Upper lobe of right lung (tissue), 1 donor: ENCODE data around the gene MCTP1. TPM values are rescaled to one million over a fixed set of nuclear protein-coding genes. Genes with fewer than 3 reads are reported as not detected.

ENCODE experiments used
- ATAC-seq: fragments of 200-7000 bp; cut with Tn5 transposase; one replicate; pipeline ENCODE4 v1.9.1; 2020; ENCODE audit warnings: mild to moderate bottlenecking, moderate library complexity
- DNase-seq: peaks from one replicate; pipeline ENCODE4 v3.0.0-alpha.2; 2020
- H3K27ac ChIP-seq: fragments of 200-600 bp; one replicate; pipeline ENCODE4 v1.8.0; 2022
- H3K27me3 ChIP-seq: fragments of 200-600 bp; one replicate; pipeline ENCODE4 v1.8.0; 2022; ENCODE audit warnings: mild to moderate bottlenecking
- H3K36me3 ChIP-seq: fragments of 200-600 bp; one replicate; pipeline ENCODE4 v1.8.0; 2022
- H3K4me1 ChIP-seq: fragments of 200-600 bp; one replicate; pipeline ENCODE4 v1.8.0; 2022
- H3K4me3 ChIP-seq: fragments of 200-600 bp; one replicate; pipeline ENCODE4 v1.8.0; 2022; ENCODE audit warnings: mild to moderate bottlenecking
- H3K9me3 ChIP-seq: fragments of 200-600 bp; one replicate; pipeline ENCODE4 v1.8.0; 2022
- intact Hi-C: fragments of 100-400 bp; cut with DNase I; formaldehyde crosslinking; loops from one replicate; pipeline ENCODE4 v1.11.0; 2022
- total RNA-seq: library from RNA; stranded (reverse); fragmentation: NEBNext Ultra II Directional; extraction: Animal tissue kit (Norgen Biotek cat#: 25700); gene quantifications from one replicate; pipeline ENCODE4 v1.2.1, GENCODE V29; 2021
- TF ChIP-seq, protein P1 (sequence below): fragments of 200-600 bp; IDR thresholded peaks from one replicate; pipeline ENCODE4 v1.8.0; 2022; ENCODE audit warnings: antibody characterized with exemption
- donor health status: DM: no; HTN: yes; CAD: no; lungs with severe emphysema.

The MCTP1 gene
- total RNA-seq, 1 donor from 2014 or later: 40.7 TPM

DNA sequence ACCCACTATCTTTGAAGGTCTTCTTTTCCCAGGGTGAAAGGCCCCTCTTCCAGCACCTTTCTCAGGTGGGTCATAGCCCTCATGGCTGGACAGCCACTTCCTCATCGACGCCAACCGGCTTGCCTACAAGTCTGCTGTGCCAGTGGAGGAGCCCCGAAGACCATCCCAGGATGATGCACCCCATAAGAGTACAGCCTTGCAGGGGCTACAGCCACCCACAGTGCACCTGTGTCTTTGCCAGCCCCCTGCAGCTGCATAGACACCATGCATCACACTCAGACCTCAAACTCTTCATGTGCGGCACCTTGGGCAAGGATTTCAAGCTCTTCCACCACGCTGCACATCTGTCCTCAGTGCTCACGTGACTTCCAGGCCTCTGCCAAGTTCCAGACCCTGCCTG, 493.1 kb downstream of the MCTP1 start:
- Histone ChIP-seq H3K27ac (no peak overlapping the region), H3K9me3 (no peaks in the 10 kb centered on the region), H3K27me3 (no peaks in the 10 kb centered on the region), H3K4me1 (no peaks in the 10 kb centered on the region), H3K4me3 (no peak overlapping the region), H3K36me3 (peaks cover 4% of the 10 kb centered on the region)
- intact Hi-C loops: no loop called here
- DNase-seq (no peak), ATAC-seq (no peak)
- TF ChIP-seq, protein P1, sequence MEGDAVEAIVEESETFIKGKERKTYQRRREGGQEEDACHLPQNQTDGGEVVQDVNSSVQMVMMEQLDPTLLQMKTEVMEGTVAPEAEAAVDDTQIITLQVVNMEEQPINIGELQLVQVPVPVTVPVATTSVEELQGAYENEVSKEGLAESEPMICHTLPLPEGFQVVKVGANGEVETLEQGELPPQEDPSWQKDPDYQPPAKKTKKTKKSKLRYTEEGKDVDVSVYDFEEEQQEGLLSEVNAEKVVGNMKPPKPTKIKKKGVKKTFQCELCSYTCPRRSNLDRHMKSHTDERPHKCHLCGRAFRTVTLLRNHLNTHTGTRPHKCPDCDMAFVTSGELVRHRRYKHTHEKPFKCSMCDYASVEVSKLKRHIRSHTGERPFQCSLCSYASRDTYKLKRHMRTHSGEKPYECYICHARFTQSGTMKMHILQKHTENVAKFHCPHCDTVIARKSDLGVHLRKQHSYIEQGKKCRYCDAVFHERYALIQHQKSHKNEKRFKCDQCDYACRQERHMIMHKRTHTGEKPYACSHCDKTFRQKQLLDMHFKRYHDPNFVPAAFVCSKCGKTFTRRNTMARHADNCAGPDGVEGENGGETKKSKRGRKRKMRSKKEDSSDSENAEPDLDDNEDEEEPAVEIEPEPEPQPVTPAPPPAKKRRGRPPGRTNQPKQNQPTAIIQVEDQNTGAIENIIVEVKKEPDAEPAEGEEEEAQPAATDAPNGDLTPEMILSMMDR: no peak

DNA sequence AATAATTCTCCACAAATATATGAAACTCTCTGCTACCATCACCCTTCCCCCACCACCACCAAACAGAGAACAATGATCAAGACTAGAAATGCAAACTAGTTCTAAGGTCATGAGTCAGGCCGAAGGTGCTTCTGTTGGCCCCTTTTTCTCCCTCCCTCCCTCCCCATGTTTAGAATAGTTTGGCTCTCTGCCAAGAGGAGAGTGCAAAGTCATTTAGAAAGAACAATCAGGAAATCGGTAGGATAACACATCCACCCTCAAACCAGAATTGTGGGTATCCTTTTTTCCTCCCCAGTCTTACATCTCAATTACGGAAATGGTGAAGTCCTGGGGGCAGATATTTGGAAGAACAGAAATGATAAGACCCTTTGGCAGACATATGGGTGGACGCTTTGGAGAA, 496.4 kb downstream of the MCTP1 start:
- peaks cover 4% of the 10 kb centered on the region for H3K36me3 ChIP-seq
- intact Hi-C loops: no loop called here
- no peaks in the 10 kb centered on the region for H3K4me1 ChIP-seq
- no peak for ATAC-seq
- no peak overlapping the region for H3K27ac ChIP-seq
- no peak overlapping the region for H3K4me3 ChIP-seq
- no peaks in the 10 kb centered on the region for H3K27me3 ChIP-seq
- TF ChIP-seq, protein P1: no peak
- no peaks in the 10 kb centered on the region for H3K9me3 ChIP-seq
- DNase-seq: no peak

DNA sequence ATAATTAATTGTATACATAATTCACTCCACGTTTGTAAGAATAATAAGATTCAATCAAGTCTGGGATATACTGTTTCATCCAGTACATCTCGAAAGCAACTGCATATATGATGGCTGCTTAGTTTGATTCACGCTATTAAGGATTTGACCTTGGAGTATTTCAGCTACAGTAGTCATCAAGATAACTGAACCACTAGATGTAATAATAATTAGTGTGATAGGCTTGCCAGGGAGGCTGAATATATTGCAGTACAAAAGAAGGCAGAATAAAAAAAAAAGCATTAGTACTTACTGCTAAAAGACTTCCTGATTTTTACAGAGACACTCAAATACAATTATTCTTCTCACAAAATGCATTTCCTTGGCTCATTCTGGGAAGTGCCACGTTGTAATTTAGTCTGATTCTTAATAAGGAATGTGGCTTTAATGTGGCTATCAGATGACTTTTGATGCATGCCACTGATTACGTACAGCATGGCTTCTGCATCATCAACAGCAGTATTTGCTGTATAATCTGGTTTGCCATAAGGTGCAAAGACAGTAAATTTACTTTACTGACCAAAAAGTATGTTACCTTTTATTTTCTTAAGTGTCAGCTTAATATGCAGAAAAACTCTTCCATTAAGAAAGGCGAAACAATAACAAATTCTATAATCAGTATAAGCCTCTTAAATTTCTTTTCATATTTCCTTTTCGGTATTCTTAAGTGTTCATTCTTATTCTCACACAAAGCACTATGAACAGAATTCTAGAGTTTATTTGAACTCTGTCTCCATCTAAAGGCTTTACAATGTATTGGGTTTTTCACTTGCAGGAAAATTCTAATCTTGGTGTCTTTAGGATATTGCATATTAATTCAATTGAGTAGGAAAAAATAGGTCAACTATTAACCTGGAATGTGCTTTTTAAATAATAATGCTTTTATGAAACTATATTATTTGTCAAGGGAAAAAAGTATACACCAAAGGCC, 500.1 kb downstream of the MCTP1 start:
- Histone ChIP-seq H3K4me3 (no peak overlapping the region), H3K36me3 (no peaks in the 10 kb centered on the region), H3K27ac (no peak overlapping the region), H3K4me1 (no peaks in the 10 kb centered on the region), H3K27me3 (no peaks in the 10 kb centered on the region), H3K9me3 (no peaks in the 10 kb centered on the region)
- no peak for ATAC-seq
- TF ChIP-seq, protein P1: peak; percentile 8
- intact Hi-C loops: no loop called here
- no peak for DNase-seq

DNA sequence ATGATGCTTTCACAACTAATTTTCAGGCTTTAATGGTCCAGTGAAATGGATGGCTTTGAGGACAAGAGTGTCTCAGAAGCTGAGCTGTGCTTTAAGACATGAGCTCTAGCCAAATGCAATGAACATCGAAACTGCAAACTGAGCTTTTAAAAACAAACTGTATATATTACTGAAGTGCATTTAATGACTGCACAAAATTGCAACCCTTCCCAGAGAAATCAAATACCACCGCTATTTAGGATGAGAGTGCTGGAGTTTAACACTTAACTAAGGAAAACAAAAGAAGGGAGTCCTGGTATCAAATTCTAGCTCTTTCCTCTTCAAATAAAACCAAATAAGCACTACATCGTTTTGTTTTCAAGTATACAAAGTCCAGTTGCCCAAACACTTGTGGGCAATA, 502.5 kb downstream of the MCTP1 start:
- H3K4me3 ChIP-seq: no peak overlapping the region
- DNase-seq (no peak), ATAC-seq (no peak)
- H3K4me1 ChIP-seq: no peaks in the 10 kb centered on the region
- no peaks in the 10 kb centered on the region for H3K9me3 ChIP-seq
- no peak overlapping the region for H3K27ac ChIP-seq
- intact Hi-C loops: no loop called here
- H3K36me3 ChIP-seq: no peaks in the 10 kb centered on the region
- no peaks in the 10 kb centered on the region for H3K27me3 ChIP-seq
- TF ChIP-seq, protein P1: no peak

DNA sequence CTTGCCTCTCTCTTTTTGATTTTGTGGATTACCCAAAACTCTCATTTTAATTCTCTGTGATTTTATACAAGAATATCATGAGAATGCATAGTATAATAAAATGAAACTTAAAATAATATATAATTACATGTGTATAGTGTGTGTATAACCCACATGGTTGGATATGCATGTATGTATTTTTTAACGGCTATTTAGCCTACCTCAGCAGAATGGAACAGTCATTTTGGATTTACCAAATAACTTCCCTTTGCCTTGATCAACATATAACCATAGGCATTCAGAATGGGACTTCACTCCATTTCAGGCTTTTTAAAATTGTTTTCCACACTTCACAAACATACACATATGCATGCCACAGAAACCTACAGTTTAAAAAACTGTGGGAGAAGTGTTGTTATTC, 505.2 kb downstream of the MCTP1 start:
- H3K9me3 ChIP-seq: no peaks in the 10 kb centered on the region
- DNase-seq: no peak
- ATAC-seq: no peak
- TF ChIP-seq, protein P1: no peak
- no peaks in the 10 kb centered on the region for H3K27me3 ChIP-seq
- intact Hi-C loops: no loop called here
- no peaks in the 10 kb centered on the region for H3K36me3 ChIP-seq
- no peaks in the 10 kb centered on the region for H3K4me1 ChIP-seq
- H3K4me3 ChIP-seq: no peak overlapping the region
- H3K27ac ChIP-seq: no peak overlapping the region
